ENCODE data around the gene DOCK2.

The DOCK2 gene

GRCh38 chr5:170105642-170106611 is 468.9 kb downstream of the DOCK2 start, which contains the start of gene FOXI1:
Gene FOXI1 (plus strand): TSS chr5:170105897. CDS start chr5:170105958, 61 bp downstream.
- DNase-seq, result no peak

- DNase-seq, result no peak
These were observed 470.6 kb downstream of the DOCK2 start for GRCh38 chr5:170107674-170108073.

GRCh38 chr5:170108266-170108785 is 471.3 kb downstream of the DOCK2 start:
- no peak for DNase-seq

- no peak for DNase-seq
These were observed 472.3 kb downstream of the DOCK2 start for GRCh38 chr5:170109059-170110031.

- no peak for DNase-seq
These were observed 473.5 kb downstream of the DOCK2 start for GRCh38 chr5:170110403-170111087.

GRCh38 chr5:170111088-170111785 is 474.2 kb downstream of the DOCK2 start:
- no peak for DNase-seq

GRCh38 chr5:170112876-170113521 is 475.9 kb downstream of the DOCK2 start:
- no peak for DNase-seq

- DNase-seq, result no peak
These were observed 476.4 kb downstream of the DOCK2 start for GRCh38 chr5:170113522-170113900.

GRCh38 chr5:170114271-170114670 is 477.2 kb downstream of the DOCK2 start:
- no peak for DNase-seq

- DNase-seq, result no peak
These were observed 478.9 kb downstream of the DOCK2 start for GRCh38 chr5:170115925-170116324.

GRCh38 chr5:170117736-170118135 is 480.7 kb downstream of the DOCK2 start:
- no peak for DNase-seq

- DNase-seq, result no peak
These were observed 483.5 kb downstream of the DOCK2 start for GRCh38 chr5:170120576-170120975.

GRCh38 chr5:170121321-170121720 is 484.2 kb downstream of the DOCK2 start:
- DNase-seq, result no peak

- no peak for DNase-seq
These were observed 489.0 kb downstream of the DOCK2 start for GRCh38 chr5:170126061-170126460.

GRCh38 chr5:170126626-170127025 is 489.6 kb downstream of the DOCK2 start:
- DNase-seq, result no peak

- no peak for DNase-seq
These were observed 494.2 kb downstream of the DOCK2 start for GRCh38 chr5:170131235-170131634.

GRCh38 chr5:170132269-170132975 is 495.3 kb downstream of the DOCK2 start:
- DNase-seq, result no peak

Measured in hippocampal formation (tissue), 2 donors.